ENCODE results near the gene CTNNA2.
"Not testable (repeated sequence)": the region's sequence is repeated elsewhere in the genome, so short reads cannot be mapped to it uniquely, and the experiment has no call there.

The CTNNA2 gene

GRCh38 chr2:80050246-80050645 lies 537.4 kb downstream of the CTNNA2 start:
- no peak for DNase-seq

- DNase-seq = no peak
Measured at GRCh38 chr2:80053522-80054345, 540.9 kb downstream of the CTNNA2 start.

GRCh38 chr2:80054346-80054675 lies 541.5 kb downstream of the CTNNA2 start:
- no peak for DNase-seq

- no peak for DNase-seq
Measured at GRCh38 chr2:80057956-80058355, 545.1 kb downstream of the CTNNA2 start.

- no peak for DNase-seq
Measured at GRCh38 chr2:80058562-80058961, 545.7 kb downstream of the CTNNA2 start.

GRCh38 chr2:80059447-80059846 lies 546.6 kb downstream of the CTNNA2 start:
- no peak for DNase-seq

- no peak for DNase-seq
Measured at GRCh38 chr2:80061881-80062280, 549.0 kb downstream of the CTNNA2 start.

GRCh38 chr2:80062298-80062697 lies 549.4 kb downstream of the CTNNA2 start:
- DNase-seq = no peak

- DNase-seq = no peak
Measured at GRCh38 chr2:80068038-80068731, 555.3 kb downstream of the CTNNA2 start.

GRCh38 chr2:80070587-80070986 lies 557.7 kb downstream of the CTNNA2 start:
- DNase-seq = no peak

GRCh38 chr2:80071941-80072340 lies 559.1 kb downstream of the CTNNA2 start:
- DNase-seq = no peak

- DNase-seq = no peak
Measured at GRCh38 chr2:80073134-80073561, 560.3 kb downstream of the CTNNA2 start.

GRCh38 chr2:80074321-80075070 lies 561.6 kb downstream of the CTNNA2 start:
- DNase-seq = no peak

- no peak for DNase-seq
Measured at GRCh38 chr2:80075719-80076118, 562.9 kb downstream of the CTNNA2 start.

- DNase-seq = no peak
Measured at GRCh38 chr2:80078290-80079036, 565.6 kb downstream of the CTNNA2 start.

GRCh38 chr2:80080957-80081356 lies 568.1 kb downstream of the CTNNA2 start:
- no peak for DNase-seq

GRCh38 chr2:80086831-80087230 lies 574.0 kb downstream of the CTNNA2 start:
- no peak for DNase-seq

GRCh38 chr2:80091237-80091636 lies 578.4 kb downstream of the CTNNA2 start:
- no peak for DNase-seq

GRCh38 chr2:80092474-80092873 lies 579.6 kb downstream of the CTNNA2 start:
- no peak for DNase-seq

GRCh38 chr2:80098503-80098902 lies 585.7 kb downstream of the CTNNA2 start:
- not testable (repeated sequence) for DNase-seq

- DNase-seq = no peak
Measured at GRCh38 chr2:80102026-80102425, 589.2 kb downstream of the CTNNA2 start.

GRCh38 chr2:80105015-80105640 lies 592.3 kb downstream of the CTNNA2 start:
- no peak for DNase-seq

All from GOT3 (cell line).